H9 (cell line): ENCODE measurements around the gene DPYSL5. TPM values are rescaled to one million over a fixed set of nuclear protein-coding genes. Genes with fewer than 3 reads are reported as not detected.

Experiments
- DNase-seq: peaks from one replicate; pipeline ENCODE4 v3.0.0-alpha.2; 2017
- H2AFZ ChIP-seq: one replicate; pipeline ENCODE4 v1.6.1; 2013; ENCODE audit warnings: mild to moderate bottlenecking, low read length, control low read depth, moderate library complexity
- H2AK5ac ChIP-seq: 2 replicates; pipeline ENCODE4 v1.6.1; 2013; ENCODE audit warnings: low read length, control low read depth, mixed read lengths; ENCODE audit not compliant: insufficient read length
- H2BK120ac ChIP-seq: one replicate; pipeline ENCODE4 v1.6.1; 2013; ENCODE audit warnings: low read depth, mild to moderate bottlenecking, low read length, control low read depth, inconsistent platforms; ENCODE audit not compliant: poor library complexity, severe bottlenecking
- H2BK12ac ChIP-seq: 2 replicates; pipeline ENCODE4 v1.6.1; 2013; ENCODE audit warnings: low read length, control low read depth, mixed read lengths, low read depth; ENCODE audit not compliant: insufficient read length
- H2BK15ac ChIP-seq: 2 replicates; pipeline ENCODE4 v1.6.1; 2013; ENCODE audit warnings: low read depth, low read length, control low read depth
- H2BK20ac ChIP-seq: one replicate; pipeline ENCODE4 v1.6.1; 2013; ENCODE audit warnings: low read depth, mild to moderate bottlenecking, low read length, control low read depth, inconsistent platforms; ENCODE audit not compliant: poor library complexity, severe bottlenecking
- H2BK5ac ChIP-seq: 2 replicates; pipeline ENCODE4 v1.6.1; 2013; ENCODE audit warnings: low read length, control low read depth, mixed read lengths; ENCODE audit not compliant: insufficient read length
- H3K14ac ChIP-seq: 2 replicates; pipeline ENCODE4 v1.6.1; 2013; ENCODE audit warnings: low read length, control low read depth; ENCODE audit not compliant: insufficient read depth
- H3K18ac ChIP-seq: 2 replicates; pipeline ENCODE4 v1.6.1; 2013; ENCODE audit warnings: low read depth, mild to moderate bottlenecking, mixed read lengths, low read length, control low read depth; ENCODE audit not compliant: insufficient read length
- H3K23ac ChIP-seq: 2 replicates; pipeline ENCODE4 v1.6.1; 2013; ENCODE audit warnings: low read length, control low read depth, mixed read lengths, low read depth; ENCODE audit not compliant: insufficient read length
- H3K23me2 ChIP-seq: 2 replicates; pipeline ENCODE4 v1.6.1; 2013; ENCODE audit warnings: low read depth, mild to moderate bottlenecking, mixed read lengths, low read length, control low read depth; ENCODE audit not compliant: insufficient read length, poor library complexity, severe bottlenecking
- H3K27ac ChIP-seq: 2 replicates; pipeline ENCODE4 v1.5.1; 2013; ENCODE audit warnings: low read length, control low read depth, mixed read lengths, low read depth; ENCODE audit not compliant: insufficient read length
- H3K27me3 ChIP-seq: 2 replicates; pipeline ENCODE4 v1.6.1; 2013; ENCODE audit warnings: low read length, control low read depth, inconsistent platforms; ENCODE audit not compliant: insufficient read depth
- H3K4ac ChIP-seq: 2 replicates; pipeline ENCODE4 v1.6.1; 2013; ENCODE audit warnings: low read depth, mild to moderate bottlenecking, control low read depth, inconsistent platforms, low read length, moderate library complexity
- H3K4me1 ChIP-seq: 2 replicates; pipeline ENCODE4 v1.6.1; 2013; ENCODE audit warnings: low read length, control low read depth, inconsistent platforms; ENCODE audit not compliant: insufficient read depth
- H3K4me2 ChIP-seq: 2 replicates; pipeline ENCODE4 v1.6.1; 2013; ENCODE audit warnings: low read length, control low read depth, mixed read lengths; ENCODE audit not compliant: insufficient read length, insufficient read depth
- H3K56ac ChIP-seq: 2 replicates; pipeline ENCODE4 v1.6.1; 2013; ENCODE audit warnings: low read depth, mild to moderate bottlenecking, mixed read lengths, low read length, control low read depth; ENCODE audit not compliant: insufficient read length
- H3K79me1 ChIP-seq: 2 replicates; pipeline ENCODE4 v1.6.1; 2013; ENCODE audit warnings: low read depth, mild to moderate bottlenecking, moderate library complexity, low read length, control low read depth, inconsistent platforms; ENCODE audit not compliant: insufficient read depth, poor library complexity, severe bottlenecking
- H3K79me2 ChIP-seq: 2 replicates; pipeline ENCODE4 v1.6.1; 2013; ENCODE audit warnings: low read length, control low read depth, inconsistent platforms; ENCODE audit not compliant: insufficient read depth
- H3K9ac ChIP-seq: 2 replicates; pipeline ENCODE4 v1.6.1; 2013; ENCODE audit warnings: low read length, control low read depth, mixed read lengths; ENCODE audit not compliant: insufficient read length; ENCODE audit errors: extremely low read depth
- H3K9me3 ChIP-seq: one replicate; pipeline ENCODE4 v1.6.1; 2013; ENCODE audit warnings: low read depth, low read length, inconsistent platforms; ENCODE audit not compliant: control insufficient read depth
- H3T11ph ChIP-seq: one replicate; pipeline ENCODE4 v1.6.1; 2013; ENCODE audit warnings: mild to moderate bottlenecking, low read length, control low read depth, inconsistent platforms
- H4K20me1 ChIP-seq: one replicate; pipeline ENCODE4 v1.6.1; 2013; ENCODE audit not compliant: control insufficient read depth, insufficient read length, insufficient read depth
- H4K5ac ChIP-seq: 2 replicates; pipeline ENCODE4 v1.6.1; 2013; ENCODE audit warnings: low read depth, mild to moderate bottlenecking, mixed read lengths, low read length, control low read depth; ENCODE audit not compliant: insufficient read length
- H4K8ac ChIP-seq: replicated peaks from 2 replicates; pipeline ENCODE4 v1.6.1; 2013; ENCODE audit warnings: low read length, control low read depth, mixed read lengths, low read depth; ENCODE audit not compliant: insufficient read length
- H4K91ac ChIP-seq: 2 replicates; pipeline ENCODE4 v1.6.1; 2013; ENCODE audit warnings: low read depth, mild to moderate bottlenecking, moderate library complexity, mixed read lengths, low read length, control low read depth; ENCODE audit not compliant: insufficient read length
- H3K27ac Mint-ChIP-seq, 3 experiments: 2 replicates in 2 of 3; 3 replicates in 1 of 3; pipeline ENCODE4 v1.8.0; 2020 to 2021; ENCODE audit warnings: mixed read lengths in 3 of 3, mild to moderate bottlenecking in 1 of 3, moderate library complexity in 1 of 3
- H3K27me3 Mint-ChIP-seq: 2 replicates; pipeline ENCODE4 v1.8.0; 2021; ENCODE audit warnings: low read depth, mild to moderate bottlenecking, moderate library complexity, mixed read lengths
- H3K36me3 Mint-ChIP-seq, 3 experiments: 2 replicates in 2 of 3; 3 replicates in 1 of 3; pipeline ENCODE4 v1.8.0; 2020 to 2021; ENCODE audit warnings: low read depth in 3 of 3, mixed read lengths in 3 of 3; ENCODE audit not compliant: insufficient read depth in 1 of 3
- H3K4me1 Mint-ChIP-seq, 2 experiments: 2 replicates each; pipeline ENCODE4 v1.8.0; 2020; ENCODE audit warnings: mixed read lengths in 2 of 2
- H3K4me3 Mint-ChIP-seq, 2 experiments: 2 replicates in 1 of 2; 3 replicates in 1 of 2; pipeline ENCODE4 v1.8.0; 2020 to 2021; ENCODE audit warnings: mild to moderate bottlenecking in 2 of 2, mixed read lengths in 2 of 2, moderate library complexity in 1 of 2
- H3K9me3 Mint-ChIP-seq, 2 experiments: 2 replicates in 1 of 2; 3 replicates in 1 of 2; pipeline ENCODE4 v1.8.0; 2020; ENCODE audit warnings: mild to moderate bottlenecking in 2 of 2, mixed read lengths in 2 of 2, moderate library complexity in 1 of 2
- CTCF ChIP-seq: fragments of 200-600 bp; sonication (generic); conservative IDR thresholded peaks from 3 replicates; pipeline ENCODE4 v1.8.0; 2021; ENCODE audit warnings: antibody characterized with exemption, mild to moderate bottlenecking
- WGBS: extraction: QIAGEN DNeasy Blood & Tissue Kit; methylation state at CpG from one replicate; pipeline ENCODE4 v1.1.7; 2013; ENCODE audit warnings: missing lambda C conversion rate, low lambda C conversion rate, mixed read lengths; ENCODE audit not compliant: insufficient read length; ENCODE audit errors: extremely low coverage; 5-methylcytosine and 5-hydroxymethylcytosine counted together
- total RNA-seq: library from RNA; stranded (reverse); gene quantifications from 2 replicates; pipeline ENCODE4 v1.2.1, GENCODE V29; 2021

The DPYSL5 gene
- total RNA-seq, 1 experiment from 2014 or later = 6.4 TPM

- Histone ChIP-seq H4K20me1 (no peaks in the 10 kb centered on the region), H3K79me2 (no peaks in the 10 kb centered on the region), H2BK12ac (no peak overlapping the region), H2BK120ac (no peak overlapping the region), H4K5ac (no peak overlapping the region), H3K4ac (no peak overlapping the region), H4K8ac (no peak overlapping the region), H3K56ac (no peak overlapping the region), H2BK15ac (no peak overlapping the region), H3K9me3 (no peaks in the 10 kb centered on the region), H3T11ph (no peak overlapping the region), H3K27ac (no peak overlapping the region), H4K91ac (no peak overlapping the region), H3K27me3 (no peaks in the 10 kb centered on the region; the same call in 1 of the 2 replicates), H3K23ac (no peak overlapping the region), H3K4me1 (no peaks in the 10 kb centered on the region), H2AK5ac (no peak overlapping the region), H3K18ac (no peak overlapping the region), H2BK20ac (no peak overlapping the region), H2BK5ac (no peak overlapping the region), H3K23me2 (no peaks in the 10 kb centered on the region), H3K14ac (no peak overlapping the region), H2AFZ (no peak overlapping the region), H3K79me1 (no peaks in the 10 kb centered on the region), H3K4me2 (no peak overlapping the region), H3K9ac (no peak overlapping the region)
- no peak for DNase-seq
- Mint-ChIP-seq H3K9me3 (no peaks in the 10 kb centered on the region), H3K27me3 (peaks cover 62% of the 10 kb centered on the region), H3K27ac (no peak overlapping the region), H3K4me3 (no peak overlapping the region), H3K4me1 (no peaks in the 10 kb centered on the region), H3K36me3 (no peaks in the 10 kb centered on the region)
- TF ChIP-seq CTCF = no peak
- WGBS = no CpG with 5 or more reads among the region's 6 CpGs
Observed at GRCh38 chr2:26838121-26838906, 9.6 kb upstream of the DPYSL5 start.
